HepG2 (cell line): ENCODE measurements around the gene TASOR2. TPM values are rescaled to one million over a fixed set of nuclear protein-coding genes. Genes with fewer than 3 reads are reported as not detected.
A peak's percentile ranks its signal among the peaks of the same experiment; 100 is the strongest.

ENCODE experiments used
- ADNP ChIP-seq: sonication (generic); formaldehyde crosslinking; IDR thresholded peaks from 2 replicates; pipeline ENCODE4 v1.4.0; 2020; ENCODE audit warnings: missing genetic modification reagents
- CTCF ChIP-seq: sonication (generic); formaldehyde crosslinking; IDR thresholded peaks from 2 replicates; pipeline ENCODE4 v1.5.0; 2020; ENCODE audit warnings: mild to moderate bottlenecking, missing genetic modification reagents, moderate library complexity
- ERF ChIP-seq: IDR thresholded peaks from 2 replicates; pipeline ENCODE4 v1.6.1; 2018; ENCODE audit warnings: missing biosample characterization, missing genetic modification reagents
- FOXK2 ChIP-seq: fragments of 450-650 bp; IDR thresholded peaks from 2 replicates; pipeline ENCODE4 v1.6.1; 2016
- HCFC1 ChIP-seq: fragments of 150-350 bp; IDR thresholded peaks from 2 replicates; pipeline ENCODE4 v1.6.1; 2014; ENCODE audit warnings: low read depth, low read length
- HOXA7 ChIP-seq: sonication (generic); formaldehyde crosslinking; IDR thresholded peaks from 2 replicates; pipeline ENCODE4 v1.8.1; 2022; ENCODE audit warnings: mild to moderate bottlenecking, missing genetic modification reagents, moderate library complexity
- KAT7 ChIP-seq: IDR thresholded peaks from 2 replicates; pipeline ENCODE4 v1.6.1; 2018; ENCODE audit warnings: borderline replicate concordance, missing compliant biosample characterization
- KDM2A ChIP-seq: sonication (generic); formaldehyde crosslinking; IDR thresholded peaks from 2 replicates; pipeline ENCODE4 v1.4.0; 2020; ENCODE audit warnings: low read depth, missing genetic modification reagents, borderline replicate concordance
- NAIF1 ChIP-seq: sonication (generic); formaldehyde crosslinking; IDR thresholded peaks from 2 replicates; pipeline ENCODE4 v1.5.0; 2020; ENCODE audit warnings: mild to moderate bottlenecking, missing genetic modification reagents, borderline replicate concordance
- PHF21A ChIP-seq: sonication (generic); formaldehyde crosslinking; IDR thresholded peaks from 2 replicates; pipeline ENCODE4 v1.5.0; 2020; ENCODE audit warnings: mild to moderate bottlenecking, missing genetic modification reagents
- PLRG1 ChIP-seq: fragments of 450-650 bp; conservative IDR thresholded peaks from 2 replicates; pipeline ENCODE4 v1.6.1; 2016
- POLR2A ChIP-seq, 2 experiments: IDR thresholded peaks; 2 replicates each; pipeline ENCODE4 v1.6.1; 2011; ENCODE audit warnings: low read depth in 2 of 2, low read length in 2 of 2, mild to moderate bottlenecking in 1 of 2, moderate library complexity in 1 of 2; ENCODE audit not compliant: insufficient read depth in 1 of 2
- RCOR2 ChIP-seq: IDR thresholded peaks from 2 replicates; pipeline ENCODE4 v1.6.1; 2016; ENCODE audit warnings: missing biosample characterization, missing genetic modification reagents
- THYN1 ChIP-seq: sonication (generic); formaldehyde crosslinking; IDR thresholded peaks from 2 replicates; pipeline ENCODE4 v1.8.1; 2023; ENCODE audit warnings: low read depth, mild to moderate bottlenecking, moderate library complexity, missing genetic modification reagents, borderline replicate concordance
- TOE1 ChIP-seq: sonication (generic); formaldehyde crosslinking; IDR thresholded peaks from 2 replicates; pipeline ENCODE4 v1.4.0; 2020; ENCODE audit warnings: mild to moderate bottlenecking, missing genetic modification reagents
- ZFX ChIP-seq: sonication (generic); formaldehyde crosslinking; IDR thresholded peaks from 2 replicates; pipeline ENCODE4 v1.4.0; 2020; ENCODE audit warnings: mild to moderate bottlenecking, low read depth, missing genetic modification reagents, moderate library complexity
- ZNF18 ChIP-seq: sonication (generic); formaldehyde crosslinking; IDR thresholded peaks from 2 replicates; pipeline ENCODE4 v1.8.0; 2022; ENCODE audit warnings: mild to moderate bottlenecking, missing genetic modification reagents; ENCODE audit not compliant: insufficient replicate concordance
- ZNF207 ChIP-seq: fragments of 450-650 bp; IDR thresholded peaks from 2 replicates; pipeline ENCODE4 v1.6.1; 2016; ENCODE audit warnings: antibody characterized with exemption, borderline replicate concordance
- ZNF441 ChIP-seq: sonication (generic); formaldehyde crosslinking; IDR thresholded peaks from 2 replicates; pipeline ENCODE4 v1.7.0; 2021; ENCODE audit warnings: missing genetic modification reagents, borderline replicate concordance
- ZNF501 ChIP-seq: sonication (generic); formaldehyde crosslinking; IDR thresholded peaks from 2 replicates; pipeline ENCODE4 v1.5.1; 2020; ENCODE audit warnings: mild to moderate bottlenecking, moderate library complexity, missing genetic modification reagents
- ZNF563 ChIP-seq: sonication (generic); formaldehyde crosslinking; IDR thresholded peaks from 2 replicates; pipeline ENCODE4 v1.8.0; 2022; ENCODE audit warnings: mild to moderate bottlenecking, moderate library complexity, missing genetic modification reagents
- ZNF737 ChIP-seq: sonication (generic); formaldehyde crosslinking; IDR thresholded peaks from 2 replicates; pipeline ENCODE4 v1.5.0; 2020; ENCODE audit warnings: missing genetic modification reagents, mild to moderate bottlenecking, borderline replicate concordance
- ZNF839 ChIP-seq: sonication (generic); formaldehyde crosslinking; IDR thresholded peaks from 2 replicates; pipeline ENCODE4 v1.4.0; 2020; ENCODE audit warnings: missing genetic modification reagents, mild to moderate bottlenecking, borderline replicate concordance
- ZNF841 ChIP-seq: sonication (generic); formaldehyde crosslinking; IDR thresholded peaks from 2 replicates; pipeline ENCODE4 v1.8.1; 2023; ENCODE audit warnings: missing genetic modification reagents, borderline replicate concordance
- polyA plus RNA-seq, 8 experiments: library from polyadenylated mRNA; depleted of rRNA in 3 of 8; stranded (reverse) in 7 of 8; unstranded in 1 of 8; fragments of >200 nt; fragmentation: Illumina TruSeq in 4 of 8; extraction: Trizol in 4 of 8; gene quantifications; 2 replicates each; pipeline versions ENCODE4 v1.2.1 to v1.2.3, GENCODE V29; 2011 to 2016; ENCODE audit warnings: low read depth in 4 of 8, missing spikeins in 1 of 8, mixed read lengths in 1 of 8; ENCODE audit not compliant: insufficient read depth in 1 of 8
- total RNA-seq, 5 experiments: library from RNA; depleted of rRNA; stranded (reverse); fragments of >200 nt; fragmentation: Illumina TruSeq; extraction: Trizol; gene quantifications; 2 replicates each; pipeline ENCODE4 v1.2.3, GENCODE V29; 2016; ENCODE audit warnings: low read depth in 1 of 5
- TF ChIP-seq, protein P1 (sequence below): sonication (generic); formaldehyde crosslinking; IDR thresholded peaks from 2 replicates; pipeline ENCODE4 v1.4.0; 2020; ENCODE audit warnings: missing genetic modification reagents, mild to moderate bottlenecking, borderline replicate concordance
- TF ChIP-seq, protein P2 (sequence below): sonication (generic); formaldehyde crosslinking; IDR thresholded peaks from 2 replicates; pipeline ENCODE4 v1.8.0; 2023; ENCODE audit warnings: mild to moderate bottlenecking, missing genetic modification reagents

TASOR2 gene
- total and polyA plus RNA-seq, 2 of the 13 experiments (the other 11 are each of a cell fraction or from before 2014, with no cell fraction given), result 24.2 to 55.3 TPM

GRCh38 chr10:5666008-5666840 lies 18.4 kb upstream of the TASOR2 start, which contains the start of gene ASB13 (continued):
- TF ChIP-seq ZNF207 (no peak), FOXK2 (no peak), CTCF (CRISPR knock-in tag) (peak; percentile 50), ZFX (CRISPR knock-in tag) (peak; percentile 70), ZNF841 (CRISPR knock-in tag) (no peak), ERF (no peak), ZNF839 (CRISPR knock-in tag) (0 out of 2 replicates have a peak, but pooled peaks have one; percentile 60), TOE1 (CRISPR knock-in tag) (no peak), POLR2A (IDR thresholded peaks at IDR 0.05; ENCODE audit: insufficient read depth in 1 of 2, low read depth in 2 of 2, low read length in 2 of 2) (peak; percentile 46 to 60; a peak in 2 of 4 replicates), PHF21A (CRISPR knock-in tag) (peak; percentile 58; the same call in 1 of the 2 replicates), ZNF501 (CRISPR knock-in tag) (peak; percentile 47; the same call in 1 of the 2 replicates), RCOR2 (CRISPR knock-in tag) (no peak), PLRG1 (no peak), KAT7 (CRISPR knock-in tag) (peak; percentile 85; the same call in 1 of the 2 replicates), ZNF18 (CRISPR knock-in tag) (peak; percentile 36), ADNP (CRISPR knock-in tag) (peak; percentile 52; the same call in 1 of the 2 replicates), THYN1 (CRISPR knock-in tag) (no peak), ZNF737 (CRISPR knock-in tag) (no peak), HOXA7 (no peak), ZNF441 (CRISPR knock-in tag) (no peak), KDM2A (peak; percentile 54), HCFC1 (peak; percentile 64; the same call in 1 of the 2 replicates), NAIF1 (no peak), ZNF563 (CRISPR knock-in tag) (0 out of 2 replicates have a peak, but pooled peaks have one; percentile 31)
- TF ChIP-seq, protein P1, sequence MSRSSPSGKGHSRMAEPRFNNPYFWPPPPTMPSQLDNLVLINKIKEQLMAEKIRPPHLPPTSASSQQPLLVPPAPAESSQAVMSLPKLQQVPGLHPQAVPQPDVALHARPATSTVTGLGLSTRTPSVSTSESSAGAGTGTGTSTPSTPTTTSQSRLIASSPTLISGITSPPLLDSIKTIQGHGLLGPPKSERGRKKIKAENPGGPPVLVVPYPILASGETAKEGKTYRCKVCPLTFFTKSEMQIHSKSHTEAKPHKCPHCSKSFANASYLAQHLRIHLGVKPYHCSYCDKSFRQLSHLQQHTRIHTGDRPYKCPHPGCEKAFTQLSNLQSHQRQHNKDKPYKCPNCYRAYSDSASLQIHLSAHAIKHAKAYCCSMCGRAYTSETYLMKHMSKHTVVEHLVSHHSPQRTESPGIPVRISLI (CRISPR knock-in tag), result peak; percentile 3; the same call in 1 of the 2 replicates
- TF ChIP-seq, protein P2, sequence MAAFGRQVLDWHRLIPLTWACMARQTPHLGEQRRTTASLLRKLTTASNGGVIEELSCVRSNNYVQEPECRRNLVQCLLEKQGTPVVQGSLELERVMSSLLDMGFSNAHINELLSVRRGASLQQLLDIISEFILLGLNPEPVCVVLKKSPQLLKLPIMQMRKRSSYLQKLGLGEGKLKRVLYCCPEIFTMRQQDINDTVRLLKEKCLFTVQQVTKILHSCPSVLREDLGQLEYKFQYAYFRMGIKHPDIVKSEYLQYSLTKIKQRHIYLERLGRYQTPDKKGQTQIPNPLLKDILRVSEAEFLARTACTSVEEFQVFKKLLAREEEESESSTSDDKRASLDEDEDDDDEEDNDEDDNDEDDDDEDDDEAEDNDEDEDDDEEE (CRISPR knock-in tag), result 0 out of 2 replicates have a peak, but pooled peaks have one; percentile 76
